H1 (cell line): ENCODE results near the gene CS. TPM values are rescaled to one million over a fixed set of nuclear protein-coding genes. Genes with fewer than 3 reads are reported as not detected.
A peak's percentile ranks its signal among the peaks of the same experiment; 100 is the strongest.
"Not testable (repeated sequence)": the region's sequence is repeated elsewhere in the genome, so short reads cannot be mapped to it uniquely, and the experiment has no call there.

Source experiments
- CTCF ChIA-PET: fragments of 300-600 bp; sonication (Branson Sonifier 250); formaldehyde crosslinking; loops from one replicate; lab custom pipeline; 2021; ENCODE audit not compliant: partially characterized antibody; lab: Charles Lee
- POLR2A ChIA-PET: fragments of 300-600 bp; sonication (Branson Sonifier 250); formaldehyde crosslinking; loops from one replicate; lab custom pipeline; 2021; ENCODE audit warnings: inconsistent platforms; ENCODE audit not compliant: partially characterized antibody; lab: Charles Lee
- DNase-seq, 2 experiments: peaks; one replicate each; pipeline versions ENCODE4 v3.0.0 to v3.0.0-alpha.2; 2010 to 2022; ENCODE audit warnings: low spot score in 2 of 2, low read depth in 1 of 2, mixed read lengths in 1 of 2
- FAIRE-seq: peaks from 2 replicates; lab custom pipeline; 2011; peaks lifted over from hg19 to GRCh38; lab: Jason Lieb, UNC
- H2AFZ ChIP-seq: 2 replicates; pipeline ENCODE4 v1.8.1; 2012; ENCODE audit warnings: low read length, inconsistent platforms
- H2AK5ac ChIP-seq: 2 replicates; pipeline ENCODE4 v1.6.1; 2013; ENCODE audit warnings: low read depth, low read length
- H2BK120ac ChIP-seq: replicated peaks from 2 replicates; pipeline ENCODE3; 2013; ENCODE audit warnings: low read depth, low read length, inconsistent platforms
- H2BK12ac ChIP-seq: 2 replicates; pipeline ENCODE4 v1.6.1; 2013; ENCODE audit warnings: low read depth, low read length
- H2BK15ac ChIP-seq: 2 replicates; pipeline ENCODE4 v1.6.1; 2013; ENCODE audit warnings: low read length
- H2BK20ac ChIP-seq: 2 replicates; pipeline ENCODE4 v1.6.1; 2013; ENCODE audit warnings: low read length
- H2BK5ac ChIP-seq: 2 replicates; pipeline ENCODE4 v1.6.1; 2013; ENCODE audit warnings: low read depth, low read length
- H3K14ac ChIP-seq: 2 replicates; pipeline ENCODE4 v1.6.1; 2013; ENCODE audit warnings: inconsistent platforms; ENCODE audit not compliant: insufficient read length
- H3K18ac ChIP-seq: 2 replicates; pipeline ENCODE4 v1.6.1; 2013; ENCODE audit warnings: low read length; ENCODE audit errors: extremely low read depth
- H3K23ac ChIP-seq: 2 replicates; pipeline ENCODE4 v1.6.1; 2013; ENCODE audit warnings: inconsistent platforms; ENCODE audit not compliant: insufficient read length
- H3K23me2 ChIP-seq: 2 replicates; pipeline ENCODE4 v1.6.1; 2013; ENCODE audit warnings: low read depth, low read length
- H3K27ac ChIP-seq: 2 replicates; pipeline ENCODE4 v1.6.1; 2011; ENCODE audit warnings: low read depth, low read length, inconsistent platforms
- H3K27me3 ChIP-seq, 4 experiments: replicated peaks in 1 of 4; 1 replicate in 1 of 4; 2 replicates in 3 of 4; pipeline versions ENCODE4 v1.6.1 to v1.8.1; 2011 to 2013; ENCODE audit warnings: low read length in 3 of 4, mild to moderate bottlenecking in 3 of 4, inconsistent platforms in 2 of 4, mixed read lengths in 2 of 4, moderate library complexity in 1 of 4; ENCODE audit not compliant: control insufficient read depth in 3 of 4, insufficient read depth in 3 of 4; ENCODE audit errors: extremely low read depth in 1 of 4
- H3K36me3 ChIP-seq, 4 experiments: 2 replicates each; pipeline versions ENCODE4 v1.6.1 to v1.8.1; 2011 to 2013; ENCODE audit warnings: mild to moderate bottlenecking in 4 of 4, low read length in 3 of 4, moderate library complexity in 2 of 4, control low read depth in 1 of 4, inconsistent platforms in 1 of 4; ENCODE audit not compliant: insufficient read depth in 4 of 4, control insufficient read depth in 2 of 4
- H3K4ac ChIP-seq: replicated peaks from 2 replicates; pipeline ENCODE3; 2013; ENCODE audit warnings: low read length, low read depth, mixed read lengths, inconsistent platforms; ENCODE audit not compliant: insufficient read length
- H3K4me1 ChIP-seq, 4 experiments: replicated peaks in 1 of 4; 1 replicate in 1 of 4; 2 replicates in 3 of 4; pipeline versions ENCODE4 v1.6.1 to v1.8.1; 2011 to 2013; ENCODE audit warnings: low read length in 3 of 4, inconsistent platforms in 2 of 4, mixed read lengths in 1 of 4; ENCODE audit not compliant: insufficient read depth in 4 of 4, control insufficient read depth in 3 of 4
- H3K4me2 ChIP-seq, 2 experiments: 2 replicates each; pipeline versions ENCODE4 v1.6.1 to v1.8.1; 2011 to 2013; ENCODE audit warnings: low read depth in 2 of 2, low read length in 2 of 2, control low read depth in 1 of 2, inconsistent platforms in 1 of 2, mild to moderate bottlenecking in 1 of 2; ENCODE audit not compliant: insufficient read depth in 1 of 2
- H3K4me3 ChIP-seq, 4 experiments: fragments of 200-600, 300-600 bp in 1 of 4; sonication (generic), shearing (Covaris generic), sonication (Bioruptor Twin) in 1 of 4; 2 replicates each; pipeline versions ENCODE4 v1.5.1 to v1.8.1; 2011 to 2016; ENCODE audit warnings: low read length in 4 of 4, low read depth in 3 of 4, control low read depth in 2 of 4, inconsistent platforms in 2 of 4, mild to moderate bottlenecking in 2 of 4, mixed read lengths in 1 of 4, moderate library complexity in 1 of 4; ENCODE audit not compliant: insufficient read depth in 2 of 4; ENCODE audit errors: extremely low read depth in 1 of 4
- H3K56ac ChIP-seq: replicated peaks from 2 replicates; pipeline ENCODE3; 2013; ENCODE audit warnings: low read depth, mild to moderate bottlenecking, mixed read lengths, low read length, inconsistent platforms; ENCODE audit not compliant: insufficient read length
- H3K79me1 ChIP-seq: 2 replicates; pipeline ENCODE4 v1.6.1; 2013; ENCODE audit warnings: low read depth, low read length, control low read depth
- H3K79me2 ChIP-seq, 2 experiments: 2 replicates each; pipeline versions ENCODE4 v1.6.1 to v1.8.1; 2012 to 2013; ENCODE audit warnings: low read length in 2 of 2, mild to moderate bottlenecking in 2 of 2, inconsistent platforms in 1 of 2; ENCODE audit not compliant: insufficient read depth in 2 of 2, control insufficient read depth in 1 of 2
- H3K9ac ChIP-seq, 4 experiments: replicated peaks in 1 of 4; 1 replicate in 1 of 4; 2 replicates in 3 of 4; pipeline versions ENCODE4 v1.6.1 to v1.8.1; 2011 to 2013; ENCODE audit warnings: low read depth in 3 of 4, low read length in 3 of 4, control low read depth in 2 of 4, mild to moderate bottlenecking in 2 of 4, moderate library complexity in 2 of 4, inconsistent platforms in 1 of 4; ENCODE audit errors: extremely low read depth in 1 of 4
- H3K9me3 ChIP-seq, 2 experiments: 2 replicates each; pipeline versions ENCODE4 v1.6.1 to v1.8.1; 2012 to 2013; ENCODE audit warnings: mild to moderate bottlenecking in 2 of 2, moderate library complexity in 2 of 2, control low read depth in 1 of 2, inconsistent platforms in 1 of 2, low read depth in 1 of 2, low read length in 1 of 2, mixed read lengths in 1 of 2; ENCODE audit not compliant: insufficient read depth in 2 of 2
- H4K20me1 ChIP-seq, 2 experiments: replicated peaks in 1 of 2; 2 replicates each; pipeline versions ENCODE3 to v1.8.1; 2011 to 2013; ENCODE audit warnings: inconsistent platforms in 2 of 2, low read length in 2 of 2, mild to moderate bottlenecking in 1 of 2; ENCODE audit not compliant: insufficient read depth in 2 of 2, control insufficient read depth in 1 of 2
- H4K5ac ChIP-seq: 2 replicates; pipeline ENCODE4 v1.6.1; 2013; ENCODE audit warnings: low read length, low read depth, mixed read lengths, inconsistent platforms; ENCODE audit not compliant: insufficient read length
- H4K8ac ChIP-seq: 2 replicates; pipeline ENCODE4 v1.8.0; 2013; ENCODE audit warnings: mild to moderate bottlenecking, moderate library complexity, low read length, inconsistent platforms; ENCODE audit not compliant: insufficient read depth; ENCODE audit errors: extremely low read depth
- H4K91ac ChIP-seq: replicated peaks from 2 replicates; pipeline ENCODE3; 2013; ENCODE audit warnings: low read length, mixed read lengths, inconsistent platforms; ENCODE audit not compliant: insufficient read length
- ASH2L ChIP-seq: fragments of 200-600, 300-600 bp; sonication (generic); IDR thresholded peaks from one replicate; pipeline ENCODE4 v1.7.1; 2017; ENCODE audit warnings: low read length
- WGBS, 2 experiments: shearing (Covaris generic) in 1 of 2; methylation state at CpG; one replicate each; pipeline versions ENCODE4 v1.1.6 to v1.1.7; 2013 to 2015; ENCODE audit warnings: low lambda C conversion rate in 2 of 2, mixed read lengths in 2 of 2, inconsistent platforms in 1 of 2, low coverage in 1 of 2, missing lambda C conversion rate in 1 of 2; ENCODE audit not compliant: insufficient replicate concordance in 2 of 2, insufficient coverage in 1 of 2, insufficient read length in 1 of 2; ENCODE audit errors: extremely low coverage in 1 of 2, missing lambda C conversion rate in 1 of 2; 5-methylcytosine and 5-hydroxymethylcytosine counted together
- polyA plus RNA-seq, 7 experiments: library from polyadenylated mRNA; depleted of rRNA in 3 of 7; stranded (reverse) in 5 of 7; unstranded in 2 of 7; fragments of >200 nt in 5 of 7; fragments of 200-250 nt in 2 of 7; gene quantifications; 1 replicate in 5 of 7; 2 replicates in 1 of 7; 4 replicates in 1 of 7; pipeline versions ENCODE4 v1.2.1 to v1.2.3, GENCODE V29; 2011 to 2013; ENCODE audit warnings: missing spikeins in 2 of 7, mixed read lengths in 2 of 7
- total RNA-seq: library from RNA; stranded (reverse); fragmentation: NEBNext Ultra II Directional; extraction: Animal tissue kit (Norgen Biotek cat#: 25700); gene quantifications from 2 replicates; pipeline ENCODE4 v1.2.1, GENCODE V29; 2021

Gene CS
- total and polyA plus RNA-seq, 2 of the 8 experiments (the other 6 are each of a cell fraction or from before 2014, with no cell fraction given) = 96.6 to 238 TPM

- TF ChIP-seq ASH2L = no peak
Measured at GRCh38 chr12:56274299-56274698, 25.8 kb downstream of the CS start (continued).

DNA sequence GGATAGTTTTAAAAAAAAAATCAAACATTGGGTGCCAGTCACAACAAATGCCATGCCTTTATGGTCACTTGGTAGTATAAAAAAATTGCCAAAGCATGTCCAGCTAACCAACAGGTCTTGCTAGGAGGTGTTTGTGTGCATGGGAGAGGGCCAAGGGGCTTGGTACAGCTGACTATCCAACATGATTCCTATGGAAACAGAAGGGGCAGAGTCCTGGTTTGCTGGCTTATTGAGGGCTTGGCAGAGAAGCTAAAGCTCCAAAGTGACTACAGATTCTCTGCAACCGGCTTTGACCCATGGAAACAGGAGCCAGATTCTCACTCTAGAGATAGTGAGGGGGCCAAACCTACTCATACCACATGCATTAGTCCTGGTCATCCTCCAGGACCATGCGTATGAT, 27.7 kb downstream of the CS start:
- H3K9me3 ChIP-seq, H3K27me3 ChIP-seq, H3K27ac ChIP-seq, H3K4ac ChIP-seq, H4K8ac ChIP-seq, H2BK120ac ChIP-seq, H3K14ac ChIP-seq, H3K4me1 ChIP-seq, H2AFZ ChIP-seq, H3K79me1 ChIP-seq, H3K4me2 ChIP-seq, H2BK5ac ChIP-seq, H3K79me2 ChIP-seq, H2BK20ac ChIP-seq, H4K5ac ChIP-seq, H3K56ac ChIP-seq, H3K18ac ChIP-seq, H4K91ac ChIP-seq, H3K23me2 ChIP-seq, H2BK15ac ChIP-seq, H2BK12ac ChIP-seq, H4K20me1 ChIP-seq, DNase-seq, H3K4me3 ChIP-seq, H3K23ac ChIP-seq, H2AK5ac ChIP-seq, H3K9ac ChIP-seq: not testable (repeated sequence)
- ChIA-PET POLR2A (interaction anchor here (0.7 to 2.8 kb wide), 5 partner anchors 14 to 56 kb away, joined by 3 to 10 read pairs (median 4); partner anchors contain the start of genes ANKRD52 and RNF41), CTCF (interaction anchor here (0.6 to 4.5 kb wide), 3 partner anchors 15 to 507 kb away, joined by 3 to 26 read pairs (median 4); partner anchors contain the start of gene ANKRD52)
- H3K36me3 ChIP-seq = peaks cover 12 to 62% (median 36%) of the 10 kb centered on the region in 4 experiments; a peak in 7 of 8 replicates
- WGBS, 2 experiments = 96% methylated on average over 2 of the region's 2 CpGs; no CpG with 5 or more reads in 1 of the 2 experiments
- peak; percentile 28 for FAIRE-seq
